VCaP (cell line): ENCODE results near the gene TTC33.
A peak's percentile ranks its signal among the peaks of the same experiment; 100 is the strongest.

Experiments used
- H3K27ac ChIP-seq: fragments of 450-650 bp; 2 replicates; pipeline ENCODE4 v1.5.1; 2017
- CTCF ChIP-seq: fragments of 450-650 bp; conservative IDR thresholded peaks from 2 replicates; pipeline ENCODE4 v1.5.1; 2017; ENCODE audit warnings: mild to moderate bottlenecking, moderate library complexity

Gene TTC33

GRCh38 chr5:40675396-40676133, 80.2 kb downstream of the TTC33 start:
- TF ChIP-seq CTCF: no peak
- no peak overlapping the region for H3K27ac ChIP-seq

GRCh38 chr5:40674661-40675235, 81.0 kb downstream of the TTC33 start:
- TF ChIP-seq CTCF: no peak
- H3K27ac ChIP-seq: no peak overlapping the region

- H3K27ac ChIP-seq: no peak overlapping the region
- TF ChIP-seq CTCF: no peak
Measured at GRCh38 chr5:40672425-40672824, 83.3 kb downstream of the TTC33 start.

- H3K27ac ChIP-seq: peak overlapping the region; percentile 52
- 0 out of 2 replicates have a peak, but pooled peaks have one; percentile 15 for TF ChIP-seq CTCF
Measured at GRCh38 chr5:40669606-40670390, 86.0 kb downstream of the TTC33 start.

- TF ChIP-seq CTCF: no peak
- no peak overlapping the region for H3K27ac ChIP-seq
Measured at GRCh38 chr5:40667161-40667663, 88.5 kb downstream of the TTC33 start.

- TF ChIP-seq CTCF: no peak
- H3K27ac ChIP-seq: no peak overlapping the region
Measured at GRCh38 chr5:40666657-40667056, 89.1 kb downstream of the TTC33 start.
